K562 (cell line): Measurements from ENCODE around the gene NOSIP. TPM values are rescaled to one million over a fixed set of nuclear protein-coding genes. Genes with fewer than 3 reads are reported as not detected.

ENCODE experiments used
- ATAC-seq: fragments of 200-7000 bp; cut with Tn5 transposase; 3 replicates; pipeline ENCODE4 v1.9.1; 2020; ENCODE audit warnings: moderate library complexity
- BruUV-seq: library from RNA; stranded (reverse); fragments of 400-500 nt; replicated peaks from 2 replicates; lab custom pipeline; 2021; lab: Mats Ljungman, UMichigan
- CTCF ChIA-PET: fragments of 300-600 bp; formaldehyde crosslinking; extraction: SDS; loops from one replicate; lab custom pipeline; 2021; ENCODE audit warnings: low intra/inter-chr PET ratio; lab: Yijun Ruan, JAX
- POLR2A ChIA-PET: fragments of 300-600, 350-650 bp; sonication (Branson Sonifier 250); formaldehyde crosslinking; extraction: SDS; loops from one replicate; lab custom pipeline; 2021; ENCODE audit warnings: antibody characterized with exemption, inconsistent platforms; lab: Yijun Ruan, JAX
- DNase-seq, 4 experiments: peaks; one replicate each; pipeline versions ENCODE4 v3.0.0 to v3.0.0-alpha.2; 2011 to 2018; ENCODE audit warnings: low spot score in 3 of 4, mixed read lengths in 3 of 4; ENCODE audit errors: extremely low read depth in 1 of 4
- FAIRE-seq: peaks from 2 replicates; lab custom pipeline; 2011; peaks lifted over from hg19 to GRCh38; lab: Jason Lieb, UNC
- H2AFZ ChIP-seq: 2 replicates; pipeline ENCODE4 v1.6.0; 2011; ENCODE audit warnings: low read depth, low read length, control low read depth, inconsistent platforms
- H3K27ac ChIP-seq: fragments of 200-600 bp; 3 replicates; pipeline ENCODE4 v1.8.0; 2011; ENCODE audit warnings: low read depth, mild to moderate bottlenecking, control low read depth, inconsistent platforms, low read length, moderate library complexity, mixed read lengths; ENCODE audit errors: extremely low read depth
- H3K27me3 ChIP-seq, 2 experiments: fragments of 300-600 bp in 1 of 2; 2 replicates in 1 of 2; 3 replicates in 1 of 2; pipeline versions ENCODE4 v1.6.0 to v1.8.0; 2011; ENCODE audit warnings: inconsistent platforms in 2 of 2, low read length in 2 of 2, mild to moderate bottlenecking in 1 of 2, mixed read lengths in 1 of 2, moderate library complexity in 1 of 2; ENCODE audit not compliant: control insufficient read depth in 2 of 2, insufficient read depth in 2 of 2
- H3K36me3 ChIP-seq: fragments of 300-600 bp; 3 replicates; pipeline ENCODE4 v1.8.0; 2011; ENCODE audit warnings: mild to moderate bottlenecking, low read length, inconsistent platforms; ENCODE audit not compliant: control insufficient read depth, insufficient read depth
- H3K4me1 ChIP-seq, 2 experiments: fragments of 200-600 bp in 1 of 2; replicated peaks in 1 of 2; 2 replicates in 1 of 2; 3 replicates in 1 of 2; pipeline versions ENCODE4 v1.5.1 to v1.8.0; 2011; ENCODE audit warnings: inconsistent platforms in 2 of 2, low read length in 2 of 2, mild to moderate bottlenecking in 1 of 2, mixed read lengths in 1 of 2, moderate library complexity in 1 of 2; ENCODE audit not compliant: control insufficient read depth in 2 of 2, insufficient read depth in 2 of 2
- H3K4me2 ChIP-seq: 2 replicates; pipeline ENCODE4 v1.6.1; 2011; ENCODE audit warnings: low read length, control low read depth, inconsistent platforms, mixed read lengths; ENCODE audit not compliant: insufficient read depth
- H3K4me3 ChIP-seq: fragments of 200-600 bp; sonication (generic), shearing (Covaris generic); 2 replicates; pipeline ENCODE4 v1.5.1; 2016; ENCODE audit warnings: control low read depth, inconsistent platforms
- H3K79me2 ChIP-seq: fragments of 200-600 bp; 3 replicates; pipeline ENCODE4 v1.8.0; 2011; ENCODE audit warnings: low read length, inconsistent platforms; ENCODE audit not compliant: control insufficient read depth, insufficient read depth
- H3K9ac ChIP-seq, 2 experiments: 2 replicates each; pipeline versions ENCODE4 v1.6.0 to v1.6.1; 2011; ENCODE audit warnings: low read depth in 2 of 2, low read length in 2 of 2, control low read depth in 1 of 2, inconsistent platforms in 1 of 2, mild to moderate bottlenecking in 1 of 2, mixed read lengths in 1 of 2; ENCODE audit not compliant: insufficient read depth in 1 of 2
- H3K9me1 ChIP-seq: one replicate; pipeline ENCODE4 v1.6.0; 2011; ENCODE audit warnings: inconsistent platforms, mild to moderate bottlenecking, low read length, moderate library complexity; ENCODE audit not compliant: control insufficient read depth, insufficient read depth
- H3K9me3 ChIP-seq: replicated peaks from 2 replicates; pipeline ENCODE4 v1.5.1; 2011; ENCODE audit warnings: low read depth, low read length, inconsistent platforms; ENCODE audit not compliant: control insufficient read depth, insufficient read depth
- H4K20me1 ChIP-seq: replicated peaks from 2 replicates; pipeline ENCODE4 v1.6.1; 2011; ENCODE audit warnings: low read length, inconsistent platforms, mixed read lengths; ENCODE audit not compliant: control insufficient read depth, insufficient read depth
- FOXK1 ChIP-seq: sonication (generic); formaldehyde crosslinking; IDR thresholded peaks from 2 replicates; pipeline ENCODE4 v1.8.0; 2022; ENCODE audit warnings: missing genetic modification reagents, mild to moderate bottlenecking, borderline replicate concordance
- NR3C1 ChIP-seq: sonication (generic); formaldehyde crosslinking; IDR thresholded peaks from 2 replicates; pipeline ENCODE4 v1.8.1; 2022; ENCODE audit warnings: missing genetic modification reagents
- TBL1XR1 ChIP-seq, 2 experiments: IDR thresholded peaks; 2 replicates each; pipeline ENCODE4 v1.6.1; 2012; ENCODE audit warnings: improper control_type of control experiment in 2 of 2, low read length in 2 of 2, mild to moderate bottlenecking in 1 of 2
- ZNF124 ChIP-seq: sonication (generic); formaldehyde crosslinking; IDR thresholded peaks from 2 replicates; pipeline ENCODE4 v1.8.1; 2022; ENCODE audit warnings: missing genetic modification reagents
- WGBS: fragments of 100-300 bp; shearing (Covaris generic); methylation state at CpG from one replicate; pipeline ENCODE4 v1.1.6; 2016; ENCODE audit warnings: low coverage, mixed read lengths; ENCODE audit not compliant: insufficient coverage; ENCODE audit errors: missing lambda C conversion rate; 5-methylcytosine and 5-hydroxymethylcytosine counted together
- in situ Hi-C: fragments of 300-500 bp; cut with MboI; formaldehyde crosslinking; loops from 4 replicates; pipeline ENCODE4 v1.15.0; 2018; ENCODE audit warnings: inconsistent platforms, mixed read lengths
- intact Hi-C: fragments of 100-400 bp; cut with micrococcal nuclease; formaldehyde crosslinking; loops from 2 replicates; pipeline ENCODE4 v1.14.2; 2022
- polyA plus RNA-seq, 8 experiments: library from polyadenylated mRNA; depleted of rRNA in 4 of 8; stranded (reverse) in 5 of 8; unstranded in 3 of 8; fragments of >200 nt; fragmentation: Nextera tagmentation in 2 of 8; fragmentation: Illumina TruSeq in 1 of 8; extraction: Ambion mirVana in 2 of 8; extraction: Trizol in 1 of 8; gene quantifications; 2 replicates each; pipeline versions ENCODE4 v1.2.1 to v1.2.3, GENCODE V29; 2011 to 2014; ENCODE audit warnings: inconsistent platforms in 1 of 8, missing spikeins in 1 of 8
- total RNA-seq, 7 experiments: library from RNA; depleted of rRNA in 6 of 7; stranded (reverse); fragments of >200 nt in 6 of 7; fragmentation: Illumina TruSeq in 2 of 7; extraction: Trizol in 2 of 7; gene quantifications; 2 replicates each; pipeline versions ENCODE4 v1.2.1 to v1.2.3, GENCODE V29; 2011 to 2021; ENCODE audit warnings: low replicate concordance in 1 of 7
- TF ChIP-seq, protein P1 (sequence below): fragments of 200-400 bp; formaldehyde crosslinking; IDR thresholded peaks from 2 replicates; pipeline ENCODE4 v1.6.1; 2017; ENCODE audit warnings: mild to moderate bottlenecking, low read depth, low read length, moderate library complexity
- TF ChIP-seq, protein P2 (sequence below): fragments of 450-650 bp; IDR thresholded peaks from 2 replicates; pipeline ENCODE4 v1.6.1; 2016; ENCODE audit warnings: low read depth, mild to moderate bottlenecking, moderate library complexity

Gene NOSIP
- total and polyA plus RNA-seq, 9 of the 15 experiments (the other 6 are each of a cell fraction or from before 2014, with no cell fraction given): 14.4 to 153 (median 79.9) TPM

DNA sequence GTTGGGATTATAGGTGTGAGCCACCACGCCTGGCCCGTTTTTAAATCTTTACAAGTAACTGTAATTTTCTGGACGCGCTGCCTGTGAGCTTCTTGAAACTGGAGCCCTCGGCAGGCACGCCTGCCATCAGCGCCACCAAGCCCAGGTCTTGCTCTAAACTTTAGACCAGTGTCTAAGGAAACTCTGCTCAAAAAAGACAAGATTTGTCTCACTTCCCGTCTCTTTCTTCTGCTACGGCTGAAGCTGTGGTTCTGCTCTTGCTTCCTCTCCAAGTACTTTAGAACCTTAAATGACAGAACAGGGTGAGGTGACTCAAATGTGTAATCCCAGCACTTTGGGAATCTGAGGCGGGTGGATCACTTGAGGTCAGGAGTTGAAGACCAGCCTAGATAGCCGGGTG, 27.6 kb downstream of the NOSIP start:
- no peak for DNase-seq
- intact Hi-C loops: no loop called here

More for the DNA sequence above, 27.6 kb downstream of the NOSIP start:
- Histone ChIP-seq H3K9me3 (no peaks in the 10 kb centered on the region), H3K4me1 (peaks cover 0 to 37% of the 10 kb centered on the region in 2 experiments; a peak in 4 of 5 replicates), H3K4me3 (no peak overlapping the region), H3K4me2 (no peak overlapping the region), H3K9me1 (no peaks in the 10 kb centered on the region), H3K36me3 (peaks cover 34% of the 10 kb centered on the region), H3K79me2 (no peaks in the 10 kb centered on the region), H3K9ac (no peak overlapping the region), H3K27ac (no peak overlapping the region), H3K27me3 (no peaks in the 10 kb centered on the region), H4K20me1 (no peaks in the 10 kb centered on the region; the same call in 1 of the 2 replicates), H2AFZ (no peak overlapping the region)
- ChIA-PET POLR2A (interaction anchor here (0.6 kb wide), 1 partner anchor 54 kb away, joined by 3 read pairs; no protein-coding TSS in a partner anchor), CTCF (no interaction called here)
- TF ChIP-seq ZNF124 (CRISPR knock-in tag) (no peak), NR3C1 (CRISPR knock-in tag) (no peak), TBL1XR1 (IDR thresholded peaks at IDR 0.05; ENCODE audit: low read length in 2 of 2) (no peak), FOXK1 (CRISPR knock-in tag) (no peak)
- TF ChIP-seq, protein P1, sequence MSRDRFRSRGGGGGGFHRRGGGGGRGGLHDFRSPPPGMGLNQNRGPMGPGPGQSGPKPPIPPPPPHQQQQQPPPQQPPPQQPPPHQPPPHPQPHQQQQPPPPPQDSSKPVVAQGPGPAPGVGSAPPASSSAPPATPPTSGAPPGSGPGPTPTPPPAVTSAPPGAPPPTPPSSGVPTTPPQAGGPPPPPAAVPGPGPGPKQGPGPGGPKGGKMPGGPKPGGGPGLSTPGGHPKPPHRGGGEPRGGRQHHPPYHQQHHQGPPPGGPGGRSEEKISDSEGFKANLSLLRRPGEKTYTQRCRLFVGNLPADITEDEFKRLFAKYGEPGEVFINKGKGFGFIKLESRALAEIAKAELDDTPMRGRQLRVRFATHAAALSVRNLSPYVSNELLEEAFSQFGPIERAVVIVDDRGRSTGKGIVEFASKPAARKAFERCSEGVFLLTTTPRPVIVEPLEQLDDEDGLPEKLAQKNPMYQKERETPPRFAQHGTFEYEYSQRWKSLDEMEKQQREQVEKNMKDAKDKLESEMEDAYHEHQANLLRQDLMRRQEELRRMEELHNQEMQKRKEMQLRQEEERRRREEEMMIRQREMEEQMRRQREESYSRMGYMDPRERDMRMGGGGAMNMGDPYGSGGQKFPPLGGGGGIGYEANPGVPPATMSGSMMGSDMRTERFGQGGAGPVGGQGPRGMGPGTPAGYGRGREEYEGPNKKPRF: no peak
- TF ChIP-seq, protein P2, sequence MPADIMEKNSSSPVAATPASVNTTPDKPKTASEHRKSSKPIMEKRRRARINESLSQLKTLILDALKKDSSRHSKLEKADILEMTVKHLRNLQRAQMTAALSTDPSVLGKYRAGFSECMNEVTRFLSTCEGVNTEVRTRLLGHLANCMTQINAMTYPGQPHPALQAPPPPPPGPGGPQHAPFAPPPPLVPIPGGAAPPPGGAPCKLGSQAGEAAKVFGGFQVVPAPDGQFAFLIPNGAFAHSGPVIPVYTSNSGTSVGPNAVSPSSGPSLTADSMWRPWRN: no peak
- in situ Hi-C loops: no loop called here
- no peak for FAIRE-seq
- ATAC-seq: no peak
- WGBS: 94% methylated on average over 11 of the region's 11 CpGs
- BruUV-seq: no TSS peak
